Urinary bladder (tissue), 4 donors: ENCODE results near the gene EIF2AK2. TPM values are rescaled to one million over a fixed set of nuclear protein-coding genes. Genes with fewer than 3 reads are reported as not detected.

Experiments
- DNase-seq: peaks from one replicate; pipeline ENCODE4 v3.0.0-alpha.2; 2015; ENCODE audit errors: extremely low spot score
- H3K27ac ChIP-seq: one replicate; pipeline ENCODE4 v1.5.1; 2013; ENCODE audit warnings: low read depth, mild to moderate bottlenecking, moderate library complexity
- H3K36me3 ChIP-seq: one replicate; pipeline ENCODE4 v1.6.1; 2013; ENCODE audit warnings: mild to moderate bottlenecking, moderate library complexity; ENCODE audit not compliant: insufficient read depth
- H3K4me1 ChIP-seq: one replicate; pipeline ENCODE4 v1.6.1; 2013; ENCODE audit warnings: mild to moderate bottlenecking, moderate library complexity; ENCODE audit not compliant: insufficient read depth
- H3K4me3 ChIP-seq: one replicate; pipeline ENCODE4 v1.5.1; 2013; ENCODE audit warnings: low read depth, low read length
- WGBS: extraction: QIAGEN DNeasy Blood & Tissue Kit; methylation state at CpG from one replicate; pipeline ENCODE4 v1.1.7; 2013; 5-methylcytosine and 5-hydroxymethylcytosine counted together
- polyA plus RNA-seq: library from polyadenylated mRNA; stranded (reverse); fragments of 200-250 nt; gene quantifications from one replicate; pipeline ENCODE4 v1.2.3, GENCODE V29; 2013
- total RNA-seq: library from RNA; depleted of rRNA; stranded (reverse); fragments of >200 nt; gene quantifications from one replicate; pipeline ENCODE4 v1.2.3, GENCODE V29; 2014
- donor health status: healthy with polysubstance abuse.
- donor health status: healthy.

The EIF2AK2 gene
- total and polyA plus RNA-seq, 2 donors = 11.5 to 82.3 TPM

GRCh38 chr2:37104178-37104577, 52.6 kb downstream of the EIF2AK2 start:
- Histone ChIP-seq H3K4me1 (no peaks in the 10 kb centered on the region), H3K4me3 (no peak overlapping the region), H3K36me3 (peaks cover 4% of the 10 kb centered on the region), H3K27ac (no peak overlapping the region)
- WGBS = 97% methylated on average over 2 of the region's 2 CpGs
- DNase-seq = no peak

GRCh38 chr2:37102588-37102987, 54.2 kb downstream of the EIF2AK2 start:
- Histone ChIP-seq H3K36me3 (peaks cover 2% of the 10 kb centered on the region), H3K4me1 (no peaks in the 10 kb centered on the region), H3K4me3 (no peak overlapping the region), H3K27ac (no peak overlapping the region)
- WGBS = 90% methylated on average over 3 of the region's 3 CpGs
- DNase-seq = no peak

GRCh38 chr2:37100054-37100453, 56.7 kb downstream of the EIF2AK2 start:
- DNase-seq = no peak
- Histone ChIP-seq H3K27ac (no peak overlapping the region), H3K4me1 (no peaks in the 10 kb centered on the region), H3K4me3 (no peak overlapping the region), H3K36me3 (no peaks in the 10 kb centered on the region)
- WGBS = 74% methylated on average over 1 of the region's 1 CpG

GRCh38 chr2:37098416-37099118, 58.2 kb downstream of the EIF2AK2 start:
- no peaks in the 10 kb centered on the region for H3K4me1 ChIP-seq
- 91% methylated on average over 4 of the region's 4 CpGs for WGBS
- peaks cover 3% of the 10 kb centered on the region for H3K36me3 ChIP-seq
- no peak for DNase-seq
- H3K27ac ChIP-seq = no peak overlapping the region
- no peak overlapping the region for H3K4me3 ChIP-seq

- H3K36me3 ChIP-seq = peaks cover 3% of the 10 kb centered on the region
- WGBS = 96% methylated on average over 1 of the region's 1 CpG
Measured at GRCh38 chr2:37096568-37096967, 60.2 kb downstream of the EIF2AK2 start.

DNA sequence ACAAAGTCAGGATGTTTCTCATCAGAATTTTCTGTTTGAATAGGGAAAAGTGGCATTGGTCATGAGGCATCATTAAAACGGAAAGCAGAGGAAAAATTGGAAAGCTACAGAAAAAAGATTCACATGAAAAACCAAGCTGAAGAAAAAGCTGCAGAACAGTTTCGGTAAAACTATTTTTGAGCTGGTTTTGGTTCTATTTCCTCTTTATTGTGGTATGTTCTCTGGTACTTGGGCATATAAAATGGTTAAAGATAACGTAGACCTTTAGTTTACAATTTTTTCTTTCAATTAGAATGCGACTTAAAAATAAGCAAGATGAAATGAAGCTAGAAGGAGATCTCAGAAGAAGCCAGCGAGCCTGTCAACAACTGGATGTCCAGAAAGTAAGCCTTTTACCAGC, 64.9 kb downstream of the EIF2AK2 start:
- H3K4me1 ChIP-seq = no peaks in the 10 kb centered on the region
- H3K4me3 ChIP-seq = no peak overlapping the region
- 86% methylated on average over 5 of the region's 5 CpGs for WGBS
- H3K27ac ChIP-seq = no peak overlapping the region
- peaks cover 3% of the 10 kb centered on the region for H3K36me3 ChIP-seq
- no peak for DNase-seq

More at GRCh38 chr2:37096568-37096967, 60.2 kb downstream of the EIF2AK2 start:
- DNase-seq = no peak
- Histone ChIP-seq H3K27ac (no peak overlapping the region), H3K4me1 (no peaks in the 10 kb centered on the region), H3K4me3 (no peak overlapping the region)

- no peak overlapping the region for H3K27ac ChIP-seq
- no peak overlapping the region for H3K4me3 ChIP-seq
- 84% methylated on average over 4 of the region's 4 CpGs for WGBS
- H3K4me1 ChIP-seq = no peaks in the 10 kb centered on the region
- peaks cover 3% of the 10 kb centered on the region for H3K36me3 ChIP-seq
- DNase-seq = no peak
Measured at GRCh38 chr2:37090019-37090477, 66.7 kb downstream of the EIF2AK2 start.

- no peak overlapping the region for H3K4me3 ChIP-seq
- no peak overlapping the region for H3K27ac ChIP-seq
- no peaks in the 10 kb centered on the region for H3K36me3 ChIP-seq
- 78% methylated on average over 1 of the region's 1 CpG for WGBS
- no peak for DNase-seq
- H3K4me1 ChIP-seq = peaks cover 1% of the 10 kb centered on the region
Measured at GRCh38 chr2:37085731-37086147, 71.0 kb downstream of the EIF2AK2 start.

GRCh38 chr2:37084797-37085196, 72.0 kb downstream of the EIF2AK2 start:
- WGBS = under 1% methylated on average over 10 of the region's 10 CpGs
- Histone ChIP-seq H3K4me3 (peak overlapping the region; percentile 82), H3K4me1 (peaks cover 3% of the 10 kb centered on the region), H3K27ac (no peak overlapping the region), H3K36me3 (no peaks in the 10 kb centered on the region)
- DNase-seq = no peak

- DNase-seq = peak; percentile 93
- WGBS = under 1% methylated on average over 74 of the region's 74 CpGs
- H3K4me3 ChIP-seq = peak within 1 kb of the TSS; percentile 82
- no peak within 1 kb of the TSS for H3K27ac ChIP-seq
- peaks cover 3% of the 10 kb centered on the region for H3K4me1 ChIP-seq
- no peaks in the 10 kb centered on the region for H3K36me3 ChIP-seq
Measured at GRCh38 chr2:37083873-37084794, 72.6 kb downstream of the EIF2AK2 start, which contains the start of the genes GPATCH11 and HEATR5B. TSS of gene GPATCH11 (plus strand) at chr2:37084518. CDS start at chr2:37088382, 3,864 bp downstream. TSS of gene HEATR5B (minus strand) at chr2:37084372. CDS start at chr2:37083414, 958 bp downstream.

DNA sequence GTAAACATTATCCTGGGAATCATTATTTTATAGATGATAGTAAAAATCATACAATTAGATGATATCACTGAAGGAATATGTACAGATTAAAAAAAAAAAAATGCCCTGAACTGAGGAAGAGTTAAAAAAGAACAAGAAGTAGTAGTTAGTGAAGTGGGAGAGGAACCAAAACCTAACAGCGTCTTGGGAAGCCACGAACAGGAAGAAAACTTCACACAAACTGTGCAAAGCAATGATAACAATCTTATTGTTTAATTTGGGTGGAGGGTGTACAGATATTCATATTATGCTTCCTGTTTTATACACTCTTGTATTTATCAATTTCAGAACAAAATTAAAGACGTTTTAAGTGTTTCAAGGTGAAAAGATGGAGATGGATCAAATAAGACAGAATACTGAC, 76.1 kb downstream of the EIF2AK2 start:
- 51% methylated on average over 3 of the region's 3 CpGs for WGBS
- no peak for DNase-seq
- Histone ChIP-seq H3K36me3 (no peaks in the 10 kb centered on the region), H3K4me1 (peaks cover 3% of the 10 kb centered on the region), H3K27ac (no peak overlapping the region), H3K4me3 (no peak overlapping the region)

GRCh38 chr2:37080266-37080665, 76.5 kb downstream of the EIF2AK2 start:
- WGBS = 46% methylated on average over 2 of the region's 2 CpGs

GRCh38 chr2:37070931-37071330, 85.8 kb downstream of the EIF2AK2 start:
- DNase-seq = no peak
- H3K4me1 ChIP-seq = no peaks in the 10 kb centered on the region
- H3K27ac ChIP-seq = no peak overlapping the region
- WGBS = over 99% methylated on average over 2 of the region's 2 CpGs
- no peak overlapping the region for H3K4me3 ChIP-seq
- peaks cover 2% of the 10 kb centered on the region for H3K36me3 ChIP-seq

More at GRCh38 chr2:37080266-37080665, 76.5 kb downstream of the EIF2AK2 start:
- DNase-seq = no peak
- H3K36me3 ChIP-seq = no peaks in the 10 kb centered on the region
- H3K4me3 ChIP-seq = no peak overlapping the region
- H3K4me1 ChIP-seq = peaks cover 3% of the 10 kb centered on the region
- no peak overlapping the region for H3K27ac ChIP-seq
